GM10248 (cell line): Measurements from ENCODE around the gene MTMR10.

ENCODE experiments used
- CTCF ChIA-PET: fragments of 300-600 bp; sonication (Branson Sonifier 250); formaldehyde crosslinking; extraction: SDS; loops from one replicate; lab custom pipeline; 2021; ENCODE audit warnings: antibody characterized with exemption; lab: Yijun Ruan, JAX
- POLR2A ChIA-PET: fragments of 350-650 bp; sonication (Branson Sonifier 250); formaldehyde crosslinking; extraction: SDS; loops from one replicate; lab custom pipeline; 2020; ENCODE audit warnings: antibody characterized with exemption; lab: Yijun Ruan, JAX
- DNase-seq: peaks from one replicate; pipeline ENCODE4 v3.0.0; 2012; ENCODE audit errors: extremely low spot score
- TF ChIP-seq, protein P1 (sequence below): IDR thresholded peaks from 2 replicates; pipeline ENCODE4 v1.5.1; 2012; ENCODE audit warnings: mild to moderate bottlenecking, low read depth; ENCODE audit errors: extremely low read depth, missing control alignments, control extremely low read depth

MTMR10 gene

GRCh38 chr15:30939161-30939560, 52.3 kb downstream of the MTMR10 start:
- POLR2A ChIA-PET = no interaction called here
- DNase-seq = no peak
- CTCF ChIA-PET = interaction anchor here (2.0 to 2.1 kb wide), 2 partner anchors 8 to 45 kb away, joined by 5 to 8 read pairs; no protein-coding TSS in a partner anchor
- TF ChIP-seq, protein P1, sequence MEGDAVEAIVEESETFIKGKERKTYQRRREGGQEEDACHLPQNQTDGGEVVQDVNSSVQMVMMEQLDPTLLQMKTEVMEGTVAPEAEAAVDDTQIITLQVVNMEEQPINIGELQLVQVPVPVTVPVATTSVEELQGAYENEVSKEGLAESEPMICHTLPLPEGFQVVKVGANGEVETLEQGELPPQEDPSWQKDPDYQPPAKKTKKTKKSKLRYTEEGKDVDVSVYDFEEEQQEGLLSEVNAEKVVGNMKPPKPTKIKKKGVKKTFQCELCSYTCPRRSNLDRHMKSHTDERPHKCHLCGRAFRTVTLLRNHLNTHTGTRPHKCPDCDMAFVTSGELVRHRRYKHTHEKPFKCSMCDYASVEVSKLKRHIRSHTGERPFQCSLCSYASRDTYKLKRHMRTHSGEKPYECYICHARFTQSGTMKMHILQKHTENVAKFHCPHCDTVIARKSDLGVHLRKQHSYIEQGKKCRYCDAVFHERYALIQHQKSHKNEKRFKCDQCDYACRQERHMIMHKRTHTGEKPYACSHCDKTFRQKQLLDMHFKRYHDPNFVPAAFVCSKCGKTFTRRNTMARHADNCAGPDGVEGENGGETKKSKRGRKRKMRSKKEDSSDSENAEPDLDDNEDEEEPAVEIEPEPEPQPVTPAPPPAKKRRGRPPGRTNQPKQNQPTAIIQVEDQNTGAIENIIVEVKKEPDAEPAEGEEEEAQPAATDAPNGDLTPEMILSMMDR = no peak

DNA sequence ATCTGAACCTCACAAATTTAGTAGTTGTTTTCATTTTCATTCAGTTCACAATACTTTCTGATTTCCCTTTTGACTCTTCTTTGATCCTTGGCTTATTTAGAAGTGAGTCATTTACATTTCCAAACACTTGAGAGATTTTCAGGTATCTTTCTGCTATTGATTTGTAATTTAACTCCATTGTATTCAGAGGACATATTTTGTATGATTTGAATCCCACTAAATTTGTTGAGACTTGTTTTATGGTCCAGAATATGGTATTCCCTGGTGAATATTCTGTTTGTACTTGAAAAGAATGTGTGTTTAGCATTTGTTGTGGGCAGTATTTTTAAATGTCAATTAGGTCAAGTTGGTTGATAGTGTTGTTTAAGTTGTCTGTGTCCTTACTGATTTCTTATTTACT, 58.1 kb downstream of the MTMR10 start:
- CTCF ChIA-PET = no interaction called here
- TF ChIP-seq, protein P1 = no peak
- DNase-seq = no peak
- POLR2A ChIA-PET = no interaction called here

DNA sequence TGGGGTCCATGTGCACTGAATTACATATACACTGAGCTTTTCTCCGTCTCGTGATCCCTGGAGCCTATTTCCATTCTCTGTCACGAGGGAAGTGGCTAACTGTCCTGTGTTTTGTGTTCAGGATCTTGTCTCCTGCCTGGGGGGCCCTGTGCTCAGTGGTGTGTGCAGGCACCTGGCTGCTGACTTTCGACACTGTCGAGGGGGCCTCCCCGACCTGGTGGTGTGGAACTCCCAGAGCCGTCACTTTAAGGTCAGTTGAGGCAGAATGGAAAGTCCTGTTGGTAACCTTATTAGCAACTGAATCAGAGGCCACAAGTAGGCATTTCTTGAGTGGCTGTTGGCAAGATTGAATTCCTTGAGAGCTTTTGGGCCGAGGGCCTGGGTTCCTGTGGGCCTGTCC, 61.0 kb downstream of the MTMR10 start:
- DNase-seq = no peak
- CTCF ChIA-PET = interaction anchor here (0.9 to 2.7 kb wide), 3 partner anchors 9 to 198 kb away, joined by 4 to 10 read pairs (median 8); no protein-coding TSS in a partner anchor
- POLR2A ChIA-PET = no interaction called here
- TF ChIP-seq, protein P1 = no peak

- ChIA-PET POLR2A (no interaction called here), CTCF (interaction anchor here (1.8 to 2.7 kb wide), 2 partner anchors 10 to 198 kb away, joined by 8 to 10 read pairs; no protein-coding TSS in a partner anchor)
- TF ChIP-seq, protein P1 = no peak
- no peak for DNase-seq
Observed at GRCh38 chr15:30929982-30930381, 61.4 kb downstream of the MTMR10 start.

- TF ChIP-seq, protein P1 = no peak
- ChIA-PET CTCF (interaction anchor here (1.2 to 2.7 kb wide), 2 partner anchors 8 to 199 kb away, joined by 3 to 10 read pairs; no protein-coding TSS in a partner anchor), POLR2A (no interaction called here)
- no peak for DNase-seq
Observed at GRCh38 chr15:30929064-30929669, 62.3 kb downstream of the MTMR10 start.

- POLR2A ChIA-PET = no interaction called here
- TF ChIP-seq, protein P1 = no peak
- CTCF ChIA-PET = no interaction called here
- DNase-seq = no peak
Observed at GRCh38 chr15:30928076-30928475, 63.4 kb downstream of the MTMR10 start.
